Liver (tissue), 9 donors: ENCODE data around the gene RPS6KA6. TPM values are rescaled to one million over a fixed set of nuclear protein-coding genes. Genes with fewer than 3 reads are reported as not detected.

ENCODE experiments used
- DNase-seq: peaks from one replicate; pipeline ENCODE4 v3.0.0-alpha.2; 2017; ENCODE audit warnings: low spot score
- H3K27ac ChIP-seq, 2 donors: one replicate each; pipeline ENCODE4 v1.7.0; 2013; ENCODE audit warnings: inconsistent platforms in 2 of 2, low read length in 2 of 2, control low read depth in 1 of 2, low read depth in 1 of 2, mild to moderate bottlenecking in 1 of 2
- H3K27me3 ChIP-seq, 4 donors: one replicate each; pipeline versions ENCODE4 v1.6.1 to v1.7.0; 2013; ENCODE audit warnings: low read length in 3 of 4, inconsistent platforms in 1 of 4, mild to moderate bottlenecking in 1 of 4, moderate library complexity in 1 of 4; ENCODE audit not compliant: control insufficient read depth in 4 of 4, insufficient read depth in 4 of 4
- H3K36me3 ChIP-seq, 4 donors: one replicate each; pipeline versions ENCODE4 v1.6.1 to v1.7.0; 2013; ENCODE audit warnings: low read length in 3 of 4, mild to moderate bottlenecking in 3 of 4, low read depth in 1 of 4, moderate library complexity in 1 of 4; ENCODE audit not compliant: control insufficient read depth in 4 of 4, insufficient read depth in 3 of 4
- H3K4me1 ChIP-seq, 4 donors: one replicate each; pipeline versions ENCODE4 v1.6.1 to v1.7.0; 2013; ENCODE audit warnings: low read length in 3 of 4, mild to moderate bottlenecking in 3 of 4, moderate library complexity in 1 of 4; ENCODE audit not compliant: control insufficient read depth in 4 of 4, insufficient read depth in 4 of 4
- H3K4me3 ChIP-seq, 3 donors: one replicate each; pipeline versions ENCODE4 v1.6.1 to v1.7.0; 2013; ENCODE audit warnings: low read length in 3 of 3, control low read depth in 1 of 3, low read depth in 1 of 3, mild to moderate bottlenecking in 1 of 3
- H3K9ac ChIP-seq, 2 donors: one replicate each; pipeline ENCODE4 v1.7.0; 2013; ENCODE audit warnings: low read length in 2 of 2, mild to moderate bottlenecking in 2 of 2, moderate library complexity in 2 of 2, control low read depth in 1 of 2, low read depth in 1 of 2
- H3K9me3 ChIP-seq, 4 donors: one replicate each; pipeline versions ENCODE4 v1.6.1 to v1.7.0; 2013; ENCODE audit warnings: low read length in 3 of 4; ENCODE audit not compliant: control insufficient read depth in 4 of 4
- ATF3 ChIP-seq: IDR thresholded peaks from 2 replicates; pipeline ENCODE4 v1.6.1; 2016; ENCODE audit warnings: antibody characterized with exemption
- FOXA1 ChIP-seq: IDR thresholded peaks from 2 replicates; pipeline ENCODE4 v1.6.1; 2016; ENCODE audit warnings: antibody characterized with exemption
- FOXA2 ChIP-seq: IDR thresholded peaks from 2 replicates; pipeline ENCODE4 v1.6.1; 2016; ENCODE audit warnings: antibody characterized with exemption
- GABPA ChIP-seq, 2 donors: IDR thresholded peaks in 1 of 2; conservative IDR thresholded peaks in 1 of 2; 2 replicates each; pipeline ENCODE4 v1.6.1; 2016; ENCODE audit warnings: antibody characterized with exemption in 2 of 2, mild to moderate bottlenecking in 1 of 2, moderate library complexity in 1 of 2
- HNF4A ChIP-seq, 2 donors: conservative IDR thresholded peaks; 2 replicates each; pipeline ENCODE4 v1.6.1; 2016; ENCODE audit warnings: antibody characterized with exemption in 2 of 2, mild to moderate bottlenecking in 2 of 2
- JUND ChIP-seq, 2 donors: IDR thresholded peaks; 2 replicates each; pipeline ENCODE4 v1.6.1; 2016; ENCODE audit warnings: antibody characterized with exemption in 2 of 2
- NR2F2 ChIP-seq: IDR thresholded peaks from 2 replicates; pipeline ENCODE4 v1.6.1; 2016; ENCODE audit warnings: antibody characterized with exemption
- RXRA ChIP-seq, 2 donors: IDR thresholded peaks; 2 replicates each; pipeline ENCODE4 v1.6.1; 2017 to 2018; ENCODE audit warnings: antibody characterized with exemption in 2 of 2, mild to moderate bottlenecking in 1 of 2
- SP1 ChIP-seq: IDR thresholded peaks from 2 replicates; pipeline ENCODE4 v1.6.1; 2018; ENCODE audit warnings: antibody characterized with exemption, mild to moderate bottlenecking
- TAF1 ChIP-seq: conservative IDR thresholded peaks from 2 replicates; pipeline ENCODE4 v1.6.1; 2016; ENCODE audit warnings: antibody characterized with exemption, mild to moderate bottlenecking
- WGBS: extraction: QIAGEN DNeasy Blood & Tissue Kit; methylation state at CpG from one replicate; pipeline ENCODE4 v1.1.7; 2013; 5-methylcytosine and 5-hydroxymethylcytosine counted together
- polyA plus RNA-seq, 2 donors: library from polyadenylated mRNA; stranded (reverse) in 1 of 2; unstranded in 1 of 2; fragments of 200-250 nt in 1 of 2; fragments of >200 nt in 1 of 2; fragmentation: Nextera tagmentation in 1 of 2; extraction: Ambion mirVana in 1 of 2; gene quantifications; one replicate each; pipeline versions ENCODE4 v1.2.1 to v1.2.3, GENCODE V29; 2013 to 2015
- total RNA-seq, 2 donors: library from RNA; depleted of rRNA; stranded (reverse); fragments of >200 nt; gene quantifications; one replicate each; pipeline ENCODE4 v1.2.3, GENCODE V29; 2014
- TF ChIP-seq, protein P1 (sequence below): IDR thresholded peaks from 2 replicates; pipeline ENCODE4 v1.6.1; 2016; ENCODE audit warnings: antibody characterized with exemption
- TF ChIP-seq, protein P2 (sequence below): fragments of 150-350 bp; IDR thresholded peaks from 2 replicates; pipeline ENCODE4 v1.5.1; 2017; ENCODE audit warnings: improper control_type of control experiment, low read depth, low read length; ENCODE audit not compliant: missing input control
- TF ChIP-seq, protein P3 (sequence below): IDR thresholded peaks from 2 replicates; pipeline ENCODE4 v1.6.1; 2016; ENCODE audit warnings: antibody characterized with exemption
- donor health status: healthy.
- donor health status: healthy.
- donor health status: healthy.
- donor health status: healthy.
- donor health status: healthy.

RPS6KA6 gene
- total and polyA plus RNA-seq, 4 donors = 0.39 to 1.9 (median 0.91) TPM

- TF ChIP-seq FOXA1 (no peak), SP1 (no peak)
These were observed 378 bp upstream of the RPS6KA6 start (continued) for GRCh38 chrX:84188320-84188834.

- TF ChIP-seq JUND (IDR thresholded peaks at IDR 0.05) (no peak), GABPA (IDR thresholded peaks at IDR 0.05 in 1 of 2, conservative IDR thresholded peaks at IDR 0.05 in 1 of 2) (no peak), NR2F2 (no peak), RXRA (IDR thresholded peaks at IDR 0.05) (no peak)
- TF ChIP-seq, protein P1, sequence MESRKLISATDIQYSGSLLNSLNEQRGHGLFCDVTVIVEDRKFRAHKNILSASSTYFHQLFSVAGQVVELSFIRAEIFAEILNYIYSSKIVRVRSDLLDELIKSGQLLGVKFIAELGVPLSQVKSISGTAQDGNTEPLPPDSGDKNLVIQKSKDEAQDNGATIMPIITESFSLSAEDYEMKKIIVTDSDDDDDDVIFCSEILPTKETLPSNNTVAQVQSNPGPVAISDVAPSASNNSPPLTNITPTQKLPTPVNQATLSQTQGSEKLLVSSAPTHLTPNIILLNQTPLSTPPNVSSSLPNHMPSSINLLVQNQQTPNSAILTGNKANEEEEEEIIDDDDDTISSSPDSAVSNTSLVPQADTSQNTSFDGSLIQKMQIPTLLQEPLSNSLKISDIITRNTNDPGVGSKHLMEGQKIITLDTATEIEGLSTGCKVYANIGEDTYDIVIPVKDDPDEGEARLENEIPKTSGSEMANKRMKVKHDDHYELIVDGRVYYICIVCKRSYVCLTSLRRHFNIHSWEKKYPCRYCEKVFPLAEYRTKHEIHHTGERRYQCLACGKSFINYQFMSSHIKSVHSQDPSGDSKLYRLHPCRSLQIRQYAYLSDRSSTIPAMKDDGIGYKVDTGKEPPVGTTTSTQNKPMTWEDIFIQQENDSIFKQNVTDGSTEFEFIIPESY = no peak
- no peak overlapping the region for H3K9ac ChIP-seq
- H3K27ac ChIP-seq = peak overlapping the region; percentile 23 to 35
- no peaks in the 10 kb centered on the region for H3K9me3 ChIP-seq
- H3K27me3 ChIP-seq = peaks cover 0 to 6% (median 0%) of the 10 kb centered on the region in 4 donors
- peaks cover 0 to 13% (median 3%) of the 10 kb centered on the region in 4 donors for H3K4me1 ChIP-seq
- H3K36me3 ChIP-seq = no peaks in the 10 kb centered on the region
- peak overlapping the region; percentile 49 to 74 (median 64) for H3K4me3 ChIP-seq
- DNase-seq = no peak
- WGBS = 8% methylated on average over 28 of the region's 28 CpGs
These were observed 1.1 kb downstream of the RPS6KA6 start for GRCh38 chrX:84186603-84187532.

DNA sequence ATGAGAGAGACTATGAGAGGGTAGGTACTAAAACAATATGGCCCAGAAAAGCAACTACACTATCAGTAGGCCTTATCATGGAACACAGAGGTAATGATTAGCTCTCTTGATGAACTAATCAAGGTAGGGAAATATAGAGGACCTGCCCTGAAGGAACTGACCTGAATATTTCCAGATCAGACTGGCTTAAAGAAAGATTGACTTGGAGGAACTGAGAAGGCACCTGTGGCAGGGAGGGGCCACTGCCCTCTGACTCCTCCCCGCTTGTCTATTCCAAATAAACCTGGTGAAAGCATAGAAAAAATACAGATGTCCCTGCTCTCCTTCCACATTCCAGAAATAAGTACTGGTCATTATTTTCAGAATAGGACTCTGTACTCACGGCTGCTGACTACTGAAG, 5.5 kb downstream of the RPS6KA6 start:
- no peaks in the 10 kb centered on the region for H3K36me3 ChIP-seq
- H3K9ac ChIP-seq = no peak overlapping the region
- H3K9me3 ChIP-seq = no peaks in the 10 kb centered on the region
- WGBS = 82% methylated on average over 2 of the region's 2 CpGs
- no peak overlapping the region for H3K4me3 ChIP-seq
- no peak overlapping the region for H3K27ac ChIP-seq
- peaks cover 0 to 6% (median 0%) of the 10 kb centered on the region in 4 donors for H3K4me1 ChIP-seq
- no peak for DNase-seq
- H3K27me3 ChIP-seq = peaks cover 0 to 6% (median 0%) of the 10 kb centered on the region in 4 donors
- TF ChIP-seq NR2F2 (no peak), ATF3 (no peak), FOXA2 (no peak), HNF4A (conservative IDR thresholded peaks at IDR 0.05) (no peak), FOXA1 (no peak), TAF1 (no peak)
- TF ChIP-seq, protein P2, sequence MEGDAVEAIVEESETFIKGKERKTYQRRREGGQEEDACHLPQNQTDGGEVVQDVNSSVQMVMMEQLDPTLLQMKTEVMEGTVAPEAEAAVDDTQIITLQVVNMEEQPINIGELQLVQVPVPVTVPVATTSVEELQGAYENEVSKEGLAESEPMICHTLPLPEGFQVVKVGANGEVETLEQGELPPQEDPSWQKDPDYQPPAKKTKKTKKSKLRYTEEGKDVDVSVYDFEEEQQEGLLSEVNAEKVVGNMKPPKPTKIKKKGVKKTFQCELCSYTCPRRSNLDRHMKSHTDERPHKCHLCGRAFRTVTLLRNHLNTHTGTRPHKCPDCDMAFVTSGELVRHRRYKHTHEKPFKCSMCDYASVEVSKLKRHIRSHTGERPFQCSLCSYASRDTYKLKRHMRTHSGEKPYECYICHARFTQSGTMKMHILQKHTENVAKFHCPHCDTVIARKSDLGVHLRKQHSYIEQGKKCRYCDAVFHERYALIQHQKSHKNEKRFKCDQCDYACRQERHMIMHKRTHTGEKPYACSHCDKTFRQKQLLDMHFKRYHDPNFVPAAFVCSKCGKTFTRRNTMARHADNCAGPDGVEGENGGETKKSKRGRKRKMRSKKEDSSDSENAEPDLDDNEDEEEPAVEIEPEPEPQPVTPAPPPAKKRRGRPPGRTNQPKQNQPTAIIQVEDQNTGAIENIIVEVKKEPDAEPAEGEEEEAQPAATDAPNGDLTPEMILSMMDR = no peak
- TF ChIP-seq, protein P1 = no peak
- TF ChIP-seq, protein P3, sequence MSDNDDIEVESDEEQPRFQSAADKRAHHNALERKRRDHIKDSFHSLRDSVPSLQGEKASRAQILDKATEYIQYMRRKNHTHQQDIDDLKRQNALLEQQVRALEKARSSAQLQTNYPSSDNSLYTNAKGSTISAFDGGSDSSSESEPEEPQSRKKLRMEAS = no peak
